AG09309 (cell line): Measurements from ENCODE around the gene BPIFB3.

Source experiments
- DNase-seq: peaks from one replicate; pipeline ENCODE4 v3.0.0-alpha.2; 2010; ENCODE audit warnings: low read depth
- H3K4me3 ChIP-seq: 2 replicates; pipeline ENCODE4 v1.5.1; 2011; ENCODE audit warnings: mild to moderate bottlenecking, low read depth, low read length, moderate library complexity; ENCODE audit not compliant: control insufficient read depth
- TF ChIP-seq, protein P1 (sequence below): IDR thresholded peaks from 2 replicates; pipeline ENCODE4 v1.5.1; 2011; ENCODE audit warnings: mild to moderate bottlenecking, low read depth, low read length, inconsistent platforms; ENCODE audit not compliant: insufficient read depth, control insufficient read depth; ENCODE audit errors: missing control alignments

Gene BPIFB3

DNA sequence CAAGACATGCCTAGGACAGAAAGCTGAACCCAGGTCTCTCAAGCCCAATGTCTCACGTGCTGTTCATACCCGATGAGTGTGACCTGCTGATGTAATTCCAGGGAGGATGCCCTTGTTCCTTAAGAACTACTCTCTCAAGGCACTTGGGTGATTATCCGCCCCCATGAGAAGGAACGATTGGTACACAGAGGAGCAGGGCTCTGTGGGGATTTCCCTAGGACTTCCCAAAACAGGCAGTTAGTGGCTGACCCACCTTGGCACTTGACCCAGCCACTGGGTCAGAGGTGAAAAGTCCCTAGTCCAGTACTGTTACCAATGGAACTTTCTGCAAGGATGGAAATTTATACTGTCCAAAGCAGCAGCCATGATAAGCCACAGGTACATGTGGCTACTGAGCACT, 31.4 kb upstream of the BPIFB3 start:
- no peak overlapping the region for H3K4me3 ChIP-seq
- TF ChIP-seq, protein P1, sequence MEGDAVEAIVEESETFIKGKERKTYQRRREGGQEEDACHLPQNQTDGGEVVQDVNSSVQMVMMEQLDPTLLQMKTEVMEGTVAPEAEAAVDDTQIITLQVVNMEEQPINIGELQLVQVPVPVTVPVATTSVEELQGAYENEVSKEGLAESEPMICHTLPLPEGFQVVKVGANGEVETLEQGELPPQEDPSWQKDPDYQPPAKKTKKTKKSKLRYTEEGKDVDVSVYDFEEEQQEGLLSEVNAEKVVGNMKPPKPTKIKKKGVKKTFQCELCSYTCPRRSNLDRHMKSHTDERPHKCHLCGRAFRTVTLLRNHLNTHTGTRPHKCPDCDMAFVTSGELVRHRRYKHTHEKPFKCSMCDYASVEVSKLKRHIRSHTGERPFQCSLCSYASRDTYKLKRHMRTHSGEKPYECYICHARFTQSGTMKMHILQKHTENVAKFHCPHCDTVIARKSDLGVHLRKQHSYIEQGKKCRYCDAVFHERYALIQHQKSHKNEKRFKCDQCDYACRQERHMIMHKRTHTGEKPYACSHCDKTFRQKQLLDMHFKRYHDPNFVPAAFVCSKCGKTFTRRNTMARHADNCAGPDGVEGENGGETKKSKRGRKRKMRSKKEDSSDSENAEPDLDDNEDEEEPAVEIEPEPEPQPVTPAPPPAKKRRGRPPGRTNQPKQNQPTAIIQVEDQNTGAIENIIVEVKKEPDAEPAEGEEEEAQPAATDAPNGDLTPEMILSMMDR = no peak
- no peak for DNase-seq

DNA sequence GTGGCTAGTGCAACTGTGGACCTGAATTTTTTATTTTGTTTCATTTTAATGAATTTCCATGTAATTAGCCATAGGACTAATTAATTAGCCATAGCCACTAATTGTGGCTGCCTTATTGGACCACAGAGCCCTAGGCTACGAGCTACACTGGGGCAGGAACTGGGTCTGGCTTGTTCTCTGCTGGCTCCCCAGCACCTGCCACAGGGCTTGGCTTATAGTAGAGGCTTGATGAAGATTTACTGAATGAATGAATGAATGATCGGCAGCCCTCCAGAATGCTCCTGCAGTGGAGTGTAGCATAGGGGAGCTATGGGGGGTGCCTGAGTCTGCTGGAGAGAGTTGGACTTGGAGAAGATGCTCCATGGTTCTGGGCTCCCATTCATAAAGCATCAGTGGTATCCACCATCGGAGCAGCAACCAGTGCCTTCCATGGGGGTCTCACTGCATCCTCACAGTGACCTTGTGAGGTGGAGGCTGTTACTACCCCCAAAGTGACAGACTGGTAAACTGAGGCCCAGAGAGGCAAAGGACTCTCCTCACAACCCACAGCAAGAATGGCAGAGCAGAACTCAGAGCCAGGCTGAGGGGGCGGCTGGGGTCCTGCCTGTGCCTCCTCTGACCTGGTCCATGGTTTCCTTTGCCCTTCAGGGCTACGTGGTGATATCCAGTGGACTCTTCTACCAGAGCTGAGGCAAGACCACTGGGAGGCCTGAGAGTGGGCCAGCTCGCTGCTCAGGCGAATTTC, 30.8 kb upstream of the BPIFB3 start:
- H3K4me3 ChIP-seq = no peak overlapping the region
- no peak for DNase-seq
- TF ChIP-seq, protein P1 = no peak

DNA sequence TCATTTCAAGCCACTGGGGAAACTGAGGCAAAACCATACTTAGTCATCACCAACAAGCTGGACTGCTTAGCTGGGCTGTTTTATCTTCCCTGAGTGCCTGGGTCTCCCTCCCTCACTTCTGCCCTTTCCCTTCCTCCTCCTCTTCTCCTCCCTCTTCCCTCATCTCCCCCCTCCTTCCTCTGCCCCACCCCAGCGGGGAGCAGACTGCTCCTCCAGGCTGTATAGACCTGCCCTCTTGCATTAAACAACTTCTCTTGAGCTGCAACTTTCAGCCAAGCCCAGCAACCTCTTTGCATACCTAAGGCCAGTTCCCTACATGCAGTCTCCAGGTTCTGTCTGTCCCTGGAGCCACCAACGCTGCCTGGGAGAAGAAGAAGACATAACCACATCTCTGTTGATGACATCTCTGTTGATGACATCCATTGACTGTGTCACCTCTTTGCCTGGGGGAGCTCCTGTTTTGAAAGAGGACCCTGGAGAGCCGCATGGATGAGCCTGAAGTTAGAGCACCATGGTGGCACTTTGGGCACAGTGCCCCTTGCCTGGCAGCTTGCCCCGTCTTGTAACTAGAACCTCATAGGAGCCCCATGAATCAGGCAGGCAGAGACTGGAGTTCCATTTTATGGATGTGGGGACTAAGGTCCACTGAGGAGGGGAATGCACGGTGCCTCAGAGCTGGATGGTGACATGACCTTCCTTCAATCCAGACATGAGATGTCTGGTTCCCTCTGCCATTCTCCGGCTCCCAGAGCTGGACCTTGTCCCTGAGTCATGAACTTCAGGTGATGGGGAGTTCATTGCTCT, 30.1 kb upstream of the BPIFB3 start:
- no peak overlapping the region for H3K4me3 ChIP-seq
- TF ChIP-seq, protein P1 = no peak
- DNase-seq = no peak

DNA sequence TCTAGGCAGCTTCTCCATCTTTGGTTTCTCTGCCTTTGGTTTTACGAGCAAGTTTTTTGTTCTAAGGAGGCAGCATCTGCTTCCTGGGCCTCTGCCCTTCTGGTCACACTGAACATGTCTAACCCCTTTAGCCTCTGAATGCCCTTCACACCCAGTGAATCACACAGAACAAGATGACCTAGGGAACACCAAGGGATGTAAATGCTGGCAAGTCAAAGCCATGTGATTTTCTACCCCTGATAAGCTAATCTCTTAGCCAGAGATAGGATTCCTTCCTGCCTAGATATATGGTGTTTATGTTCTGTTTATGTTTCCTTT, 29.5 kb upstream of the BPIFB3 start:
- DNase-seq = no peak
- TF ChIP-seq, protein P1 = no peak
- no peak overlapping the region for H3K4me3 ChIP-seq

DNA sequence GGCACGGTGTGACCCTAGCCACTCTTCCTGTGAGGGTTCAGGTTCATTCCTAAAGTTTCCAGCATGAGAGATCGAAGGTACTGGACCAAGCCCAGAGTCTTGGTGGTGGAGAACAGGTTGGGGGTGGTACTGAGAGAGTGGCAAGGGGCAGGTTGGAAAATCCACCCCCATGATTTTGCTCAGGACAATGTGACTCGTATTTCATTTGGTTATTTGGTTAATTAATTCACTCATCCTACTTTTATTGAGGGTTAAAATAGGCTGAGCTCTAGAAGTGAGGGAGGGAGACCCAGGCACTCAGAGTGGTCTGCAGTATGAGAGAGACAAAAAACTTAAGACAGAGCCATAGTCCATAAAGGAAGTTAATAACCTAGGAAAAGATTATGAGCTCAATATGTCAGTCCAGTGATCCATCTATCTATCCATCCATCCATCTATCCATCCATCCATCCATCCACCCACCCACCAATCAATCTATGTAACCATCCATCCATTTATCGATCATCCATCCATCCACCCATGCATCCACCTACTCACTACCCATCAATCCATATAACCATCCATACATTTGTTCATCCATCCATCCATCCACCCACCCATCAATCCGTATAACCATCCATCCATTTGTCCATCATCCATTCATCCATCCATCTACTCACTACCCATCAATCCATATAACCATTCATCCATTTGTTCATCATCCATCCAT, 28.9 kb upstream of the BPIFB3 start:
- DNase-seq = no peak

DNA sequence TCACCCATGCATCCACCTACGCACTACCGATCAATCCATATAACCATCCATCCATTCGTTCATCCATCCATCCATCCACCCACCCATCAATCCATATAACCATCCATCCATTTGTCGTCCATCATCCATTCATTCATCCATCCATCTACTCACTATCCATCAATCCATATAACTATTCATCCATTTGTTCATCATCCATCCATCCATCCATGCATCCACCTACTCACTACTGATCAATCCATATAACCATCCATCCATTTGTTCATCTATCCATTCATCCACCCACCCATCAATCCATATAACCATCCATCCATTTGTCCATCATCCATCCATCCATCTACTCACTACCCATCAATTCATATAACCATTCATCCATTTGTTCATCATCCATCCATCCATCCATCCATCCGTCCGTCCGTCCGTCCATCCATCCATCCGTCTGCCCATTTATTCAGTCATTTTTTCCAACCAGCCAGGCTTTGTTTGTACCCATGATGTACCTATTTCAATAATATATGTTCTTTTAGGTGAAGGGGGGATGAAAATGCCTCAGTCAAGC, 28.3 kb upstream of the BPIFB3 start:
- no peak overlapping the region for H3K4me3 ChIP-seq
- no peak for DNase-seq
- TF ChIP-seq, protein P1 = no peak

More for the DNA sequence above, 28.9 kb upstream of the BPIFB3 start:
- TF ChIP-seq, protein P1 = no peak
- H3K4me3 ChIP-seq = no peak overlapping the region
